GM18907 (cell line): ENCODE measurements around the gene LARGE1.

Source experiments
- ATAC-seq: cut with Tn5 transposase; IDR thresholded peaks from one replicate; pipeline ENCODE4 v1.9.1; 2021; ENCODE audit warnings: mild to moderate bottlenecking, moderate library complexity; ENCODE audit not compliant: unreplicated experiment

LARGE1 gene

GRCh38 chr22:33781411-33781810 is 138.9 kb downstream of the LARGE1 start:
- no peak for ATAC-seq

- ATAC-seq, result no peak
These were observed 139.6 kb downstream of the LARGE1 start for GRCh38 chr22:33780531-33781136.

- ATAC-seq, result no peak
These were observed 141.0 kb downstream of the LARGE1 start for GRCh38 chr22:33779243-33779642.

- no peak for ATAC-seq
These were observed 143.8 kb downstream of the LARGE1 start for GRCh38 chr22:33776491-33776890.

- no peak for ATAC-seq
These were observed 145.5 kb downstream of the LARGE1 start for GRCh38 chr22:33774781-33775180.

GRCh38 chr22:33772745-33773144 is 147.5 kb downstream of the LARGE1 start:
- no peak for ATAC-seq

- ATAC-seq, result no peak
These were observed 149.1 kb downstream of the LARGE1 start for GRCh38 chr22:33771136-33771535.

- ATAC-seq, result no peak
These were observed 149.6 kb downstream of the LARGE1 start for GRCh38 chr22:33770723-33771122.

GRCh38 chr22:33766091-33766490 is 154.2 kb downstream of the LARGE1 start:
- no peak for ATAC-seq

GRCh38 chr22:33758961-33759360 is 161.3 kb downstream of the LARGE1 start:
- no peak for ATAC-seq

GRCh38 chr22:33757802-33758483 is 162.3 kb downstream of the LARGE1 start:
- ATAC-seq, result no peak

GRCh38 chr22:33757041-33757801 is 163.1 kb downstream of the LARGE1 start:
- no peak for ATAC-seq

- no peak for ATAC-seq
These were observed 163.7 kb downstream of the LARGE1 start for GRCh38 chr22:33756508-33756949.

- no peak for ATAC-seq
These were observed 171.6 kb downstream of the LARGE1 start for GRCh38 chr22:33748714-33749113.

GRCh38 chr22:33747576-33748180 is 172.6 kb downstream of the LARGE1 start:
- ATAC-seq, result no peak

- no peak for ATAC-seq
These were observed 173.2 kb downstream of the LARGE1 start for GRCh38 chr22:33747029-33747428.

GRCh38 chr22:33746501-33746928 is 173.8 kb downstream of the LARGE1 start:
- ATAC-seq, result no peak

GRCh38 chr22:33745501-33745900 is 174.8 kb downstream of the LARGE1 start:
- no peak for ATAC-seq

GRCh38 chr22:33743756-33744155 is 176.5 kb downstream of the LARGE1 start:
- ATAC-seq, result no peak

GRCh38 chr22:33741025-33741424 is 179.3 kb downstream of the LARGE1 start:
- ATAC-seq, result no peak

- ATAC-seq, result no peak
These were observed 180.8 kb downstream of the LARGE1 start for GRCh38 chr22:33739516-33739915.
